ENCODE results near the gene MYO1B. TPM values are rescaled to one million over a fixed set of nuclear protein-coding genes. Genes with fewer than 3 reads are reported as not detected.
"Not testable (repeated sequence)": the region's sequence is repeated elsewhere in the genome, so short reads cannot be mapped to it uniquely, and the experiment has no call there.

The MYO1B gene
- total RNA-seq, 4 donors from 2014 or later, result 17.2 to 31.8 (median 28.8) TPM

DNA sequence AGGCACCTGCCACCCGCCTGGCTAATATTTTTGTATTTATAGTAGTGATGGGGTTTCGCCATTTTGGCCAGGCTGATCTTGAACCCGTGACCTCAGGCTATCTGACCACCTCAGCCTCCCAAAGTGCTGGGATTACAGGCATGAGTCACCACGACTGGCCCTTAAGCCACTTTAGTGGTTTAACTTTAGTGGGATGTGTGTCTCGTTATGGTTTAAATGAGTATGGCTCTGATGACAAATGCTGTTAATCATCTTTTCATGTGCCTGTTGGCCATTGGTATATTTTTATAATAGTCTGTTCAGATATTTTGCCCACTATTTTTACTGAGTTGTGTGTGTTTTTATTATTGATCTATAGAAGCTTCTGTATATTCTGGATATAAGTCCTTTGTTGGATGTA lies 205.9 kb downstream of the MYO1B start:
- H3K9me3 ChIP-seq, result no peaks in the 10 kb centered on the region
- 95% methylated on average over 5 of the region's 5 CpGs for WGBS
- H3K27ac ChIP-seq, result no peak overlapping the region
- no peak overlapping the region for H3K4me3 ChIP-seq
- DNase-seq (ENCODE audit: low spot score in 2 of 2), result no peak
- H3K36me3 ChIP-seq, result no peaks in the 10 kb centered on the region
- H3K27me3 ChIP-seq, result no peaks in the 10 kb centered on the region
- no peaks in the 10 kb centered on the region for H3K4me1 ChIP-seq
- TF ChIP-seq POLR2A (IDR thresholded peaks at IDR 0.05) (no peak), POLR2AphosphoS5 (IDR thresholded peaks at IDR 0.05) (no peak), EP300 (IDR thresholded peaks at IDR 0.05) (no peak)
- TF ChIP-seq, protein P1, sequence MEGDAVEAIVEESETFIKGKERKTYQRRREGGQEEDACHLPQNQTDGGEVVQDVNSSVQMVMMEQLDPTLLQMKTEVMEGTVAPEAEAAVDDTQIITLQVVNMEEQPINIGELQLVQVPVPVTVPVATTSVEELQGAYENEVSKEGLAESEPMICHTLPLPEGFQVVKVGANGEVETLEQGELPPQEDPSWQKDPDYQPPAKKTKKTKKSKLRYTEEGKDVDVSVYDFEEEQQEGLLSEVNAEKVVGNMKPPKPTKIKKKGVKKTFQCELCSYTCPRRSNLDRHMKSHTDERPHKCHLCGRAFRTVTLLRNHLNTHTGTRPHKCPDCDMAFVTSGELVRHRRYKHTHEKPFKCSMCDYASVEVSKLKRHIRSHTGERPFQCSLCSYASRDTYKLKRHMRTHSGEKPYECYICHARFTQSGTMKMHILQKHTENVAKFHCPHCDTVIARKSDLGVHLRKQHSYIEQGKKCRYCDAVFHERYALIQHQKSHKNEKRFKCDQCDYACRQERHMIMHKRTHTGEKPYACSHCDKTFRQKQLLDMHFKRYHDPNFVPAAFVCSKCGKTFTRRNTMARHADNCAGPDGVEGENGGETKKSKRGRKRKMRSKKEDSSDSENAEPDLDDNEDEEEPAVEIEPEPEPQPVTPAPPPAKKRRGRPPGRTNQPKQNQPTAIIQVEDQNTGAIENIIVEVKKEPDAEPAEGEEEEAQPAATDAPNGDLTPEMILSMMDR (IDR thresholded peaks at IDR 0.05), result no peak

DNA sequence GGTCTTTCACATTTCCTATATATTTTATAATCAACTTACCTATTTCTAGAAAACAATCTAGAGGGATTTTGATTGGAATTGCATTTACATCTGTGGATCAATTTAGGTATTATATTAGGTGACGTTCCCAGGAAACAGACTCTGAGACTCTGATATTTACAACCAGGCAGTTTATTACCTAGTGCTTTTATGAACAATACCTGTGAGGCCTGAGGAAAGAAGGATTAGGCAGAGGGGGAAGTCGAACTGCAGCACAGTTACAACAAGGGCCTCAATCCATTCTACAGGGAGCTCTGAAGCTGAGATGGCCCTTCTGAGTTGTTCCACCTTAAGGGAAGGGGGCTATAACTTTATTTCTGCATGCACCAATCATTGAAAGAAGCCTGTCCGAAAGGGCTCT lies 206.9 kb downstream of the MYO1B start:
- no peaks in the 10 kb centered on the region for H3K27me3 ChIP-seq
- H3K4me1 ChIP-seq, result no peaks in the 10 kb centered on the region
- TF ChIP-seq POLR2AphosphoS5 (IDR thresholded peaks at IDR 0.05), result no peak
- TF ChIP-seq POLR2A (IDR thresholded peaks at IDR 0.05), result no peak
- TF ChIP-seq, protein P1 (IDR thresholded peaks at IDR 0.05), result no peak
- no peak for TF ChIP-seq EP300 (IDR thresholded peaks at IDR 0.05)
- H3K4me3 ChIP-seq, result no peak overlapping the region
- H3K36me3 ChIP-seq, result no peaks in the 10 kb centered on the region
- no peak for DNase-seq (ENCODE audit: low spot score in 2 of 2)
- H3K9me3 ChIP-seq, result no peaks in the 10 kb centered on the region
- 83% methylated on average over 3 of the region's 3 CpGs for WGBS
- no peak overlapping the region for H3K27ac ChIP-seq

DNA sequence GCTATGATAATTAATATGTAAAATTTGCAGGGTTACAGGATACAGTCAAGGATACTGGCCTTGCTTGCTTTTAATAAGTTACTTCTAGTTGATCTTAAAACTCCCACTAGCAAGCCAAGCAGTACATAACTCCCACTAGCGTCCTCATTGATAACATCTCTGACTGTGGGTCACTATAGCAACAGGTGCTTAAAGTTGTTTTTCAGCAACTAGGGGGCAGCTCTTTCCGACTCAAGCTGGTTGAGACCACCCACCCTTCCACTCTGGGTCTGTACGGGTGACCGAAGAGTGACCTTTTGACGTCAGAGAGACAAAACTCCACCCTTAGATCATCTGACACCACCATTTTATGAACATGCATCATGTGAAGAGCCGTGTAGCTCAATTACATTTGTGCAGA lies 208.6 kb downstream of the MYO1B start:
- Histone ChIP-seq H3K27me3 (no peaks in the 10 kb centered on the region), H3K27ac (no peak overlapping the region), H3K4me3 (no peak overlapping the region), H3K36me3 (no peaks in the 10 kb centered on the region), H3K4me1 (no peaks in the 10 kb centered on the region), H3K9me3 (no peaks in the 10 kb centered on the region)
- DNase-seq (ENCODE audit: low spot score in 2 of 2), result no peak
- WGBS, result 92% methylated on average over 6 of the region's 6 CpGs
- TF ChIP-seq, protein P1 (IDR thresholded peaks at IDR 0.05), result no peak
- TF ChIP-seq EP300 (IDR thresholded peaks at IDR 0.05) (no peak), POLR2A (IDR thresholded peaks at IDR 0.05) (no peak), POLR2AphosphoS5 (IDR thresholded peaks at IDR 0.05) (no peak)

DNA sequence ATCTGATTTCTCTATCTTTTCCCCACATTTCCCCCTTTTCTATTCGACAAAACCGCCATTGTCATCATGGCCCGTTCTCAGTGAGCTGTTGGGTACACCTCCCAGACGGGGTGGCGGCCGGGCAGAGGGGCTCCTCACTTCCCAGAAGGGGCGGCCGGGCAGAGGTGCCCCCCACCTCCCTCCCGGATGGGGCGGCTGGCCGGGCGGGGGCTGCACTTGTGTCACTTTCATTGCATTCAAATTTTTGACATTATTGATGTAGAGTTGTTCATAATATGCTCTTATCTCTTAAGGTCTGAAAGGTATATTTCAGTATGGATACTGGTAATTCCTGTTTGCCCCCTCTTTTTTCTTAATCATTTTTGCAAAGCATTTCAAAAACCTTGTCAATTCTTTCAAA lies 211.3 kb downstream of the MYO1B start:
- 83% methylated on average over 10 of the region's 12 CpGs for WGBS

DNA sequence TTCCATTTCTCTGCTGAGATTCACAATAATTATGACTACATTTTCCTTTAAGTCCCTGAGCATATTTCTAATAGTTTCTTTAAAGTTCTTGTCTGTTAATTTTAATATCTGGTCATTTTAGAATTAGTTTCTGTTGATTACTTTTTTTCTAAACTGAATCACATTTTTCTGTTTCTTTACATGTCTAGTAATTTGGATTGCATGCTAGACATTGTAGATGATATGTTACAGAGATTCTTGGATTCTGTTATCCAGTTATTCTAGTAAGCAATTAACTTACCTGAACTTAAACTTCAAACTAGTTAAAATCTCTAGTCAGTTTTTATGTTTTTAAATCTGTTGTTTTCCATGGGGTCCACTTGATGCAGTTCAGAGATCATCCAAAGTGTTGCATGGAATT lies 214.0 kb downstream of the MYO1B start:
- H3K27ac ChIP-seq, result no peak overlapping the region
- DNase-seq (ENCODE audit: low spot score in 2 of 2), result no peak
- H3K36me3 ChIP-seq, result no peaks in the 10 kb centered on the region
- H3K4me3 ChIP-seq, result no peak overlapping the region
- no peaks in the 10 kb centered on the region for H3K4me1 ChIP-seq
- no peaks in the 10 kb centered on the region for H3K27me3 ChIP-seq
- TF ChIP-seq POLR2AphosphoS5 (IDR thresholded peaks at IDR 0.05) (no peak), EP300 (IDR thresholded peaks at IDR 0.05) (no peak), POLR2A (IDR thresholded peaks at IDR 0.05) (no peak)
- TF ChIP-seq, protein P1 (IDR thresholded peaks at IDR 0.05), result no peak
- peaks cover 5% of the 10 kb centered on the region for H3K9me3 ChIP-seq

More for the DNA sequence above, 211.3 kb downstream of the MYO1B start:
- H3K27me3 ChIP-seq; H3K4me3 ChIP-seq; H3K9me3 ChIP-seq; H3K4me1 ChIP-seq; H3K27ac ChIP-seq; DNase-seq (ENCODE audit: low spot score in 2 of 2); H3K36me3 ChIP-seq: not testable (repeated sequence)

DNA sequence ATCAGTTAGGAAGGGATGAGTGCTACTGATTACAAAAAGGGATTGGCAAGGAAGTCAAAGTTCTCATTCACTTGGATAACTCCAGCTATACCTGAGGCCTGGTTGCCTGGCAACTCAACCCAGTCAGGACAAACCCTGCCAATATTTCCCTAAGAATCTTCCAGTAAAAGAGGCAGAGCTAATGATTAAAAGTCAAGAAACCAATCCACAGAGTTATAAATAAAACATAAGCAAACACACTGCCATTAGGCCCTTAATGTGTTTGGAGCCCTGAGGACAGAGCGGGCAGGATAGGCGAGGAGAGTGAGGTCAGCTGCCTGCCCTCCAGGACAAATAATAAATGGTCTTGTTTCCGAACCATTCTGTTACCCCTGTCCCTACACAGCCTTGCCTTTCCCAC lies 217.2 kb downstream of the MYO1B start:
- no peak for DNase-seq (ENCODE audit: low spot score in 2 of 2)
- no peak for TF ChIP-seq POLR2A (IDR thresholded peaks at IDR 0.05)
- no peak for TF ChIP-seq POLR2AphosphoS5 (IDR thresholded peaks at IDR 0.05)
- TF ChIP-seq, protein P1 (IDR thresholded peaks at IDR 0.05), result no peak
- TF ChIP-seq EP300 (IDR thresholded peaks at IDR 0.05), result no peak
- Histone ChIP-seq H3K27ac (no peak overlapping the region), H3K4me3 (no peak overlapping the region), H3K27me3 (no peaks in the 10 kb centered on the region), H3K4me1 (no peaks in the 10 kb centered on the region), H3K36me3 (no peaks in the 10 kb centered on the region), H3K9me3 (peaks cover 5% of the 10 kb centered on the region)
- WGBS, result 80% methylated on average over 3 of the region's 3 CpGs
